Karpas-422 (cell line): ENCODE data around the gene AIMP1. TPM values are rescaled to one million over a fixed set of nuclear protein-coding genes. Genes with fewer than 3 reads are reported as not detected.
"Not testable (repeated sequence)": the region's sequence is repeated elsewhere in the genome, so short reads cannot be mapped to it uniquely, and the experiment has no call there.

Source experiments
- DNase-seq: peaks from one replicate; pipeline ENCODE4 v3.0.0-alpha.2; 2015
- H2AFZ ChIP-seq: fragments of 200-600 bp; sonication (generic); 2 replicates; pipeline ENCODE4 v1.6.1; 2014; ENCODE audit warnings: antibody characterized with exemption, low read length, mixed read lengths
- H3K27ac ChIP-seq: fragments of 200-600 bp; sonication (generic); 2 replicates; pipeline ENCODE4 v1.5.1; 2014; ENCODE audit warnings: mild to moderate bottlenecking, low read length, moderate library complexity
- H3K27me3 ChIP-seq: fragments of 200-600 bp; sonication (generic); 2 replicates; pipeline ENCODE4 v1.6.1; 2014; ENCODE audit warnings: low read length, mixed read lengths
- H3K36me3 ChIP-seq: fragments of 200-600 bp; sonication (generic); 2 replicates; pipeline ENCODE4 v1.6.1; 2014; ENCODE audit warnings: low read length, mixed read lengths; ENCODE audit not compliant: insufficient read depth
- H3K4me1 ChIP-seq: fragments of 200-600 bp; sonication (generic); 2 replicates; pipeline ENCODE4 v1.6.1; 2014; ENCODE audit warnings: mild to moderate bottlenecking, low read length, mixed read lengths
- H3K4me2 ChIP-seq: fragments of 200-600 bp; sonication (generic); 2 replicates; pipeline ENCODE4 v1.6.1; 2014; ENCODE audit warnings: low read length, low read depth, mild to moderate bottlenecking; ENCODE audit not compliant: poor library complexity, severe bottlenecking
- H3K4me3 ChIP-seq: fragments of 200-600 bp; sonication (generic); 2 replicates; pipeline ENCODE4 v1.5.1; 2014; ENCODE audit warnings: mild to moderate bottlenecking, antibody characterized with exemption, low read length, mixed read lengths
- H3K79me2 ChIP-seq: fragments of 200-600 bp; sonication (generic); 2 replicates; pipeline ENCODE4 v1.6.1; 2014; ENCODE audit warnings: mild to moderate bottlenecking, low read length, mixed read lengths
- H3K9ac ChIP-seq: fragments of 200-600 bp; sonication (generic); 2 replicates; pipeline ENCODE4 v1.6.0; 2014; ENCODE audit warnings: low read length
- H3K9me2 ChIP-seq: fragments of 200-600 bp; sonication (generic), shearing (Covaris generic); replicated peaks from 2 replicates; pipeline ENCODE4 v1.6.0; 2014; ENCODE audit warnings: mild to moderate bottlenecking, low read length, moderate library complexity; ENCODE audit not compliant: insufficient read depth
- H3K9me3 ChIP-seq: fragments of 300-700, 200-600 bp; sonication (generic); 2 replicates; pipeline ENCODE4 v1.6.1; 2014; ENCODE audit warnings: low read length, mixed read lengths
- H4K20me1 ChIP-seq: fragments of 200-600 bp; sonication (generic); 2 replicates; pipeline ENCODE4 v1.6.1; 2014; ENCODE audit warnings: mild to moderate bottlenecking, antibody characterized with exemption, low read length, low read depth; ENCODE audit not compliant: insufficient read depth
- total RNA-seq: library from RNA; depleted of rRNA; stranded (reverse); fragments of >200 nt; shearing (Covaris generic); gene quantifications from 2 replicates; pipeline ENCODE4 v1.2.3, GENCODE V29; 2014; ENCODE audit warnings: low replicate concordance; rRNA removed

The AIMP1 gene
- total RNA-seq, 1 experiment from 2014 or later: 38.7 TPM

GRCh38 chr4:106373026-106373425, 56.7 kb downstream of the AIMP1 start:
- Histone ChIP-seq H3K4me3 (no peak overlapping the region), H3K9me3 (no peaks in the 10 kb centered on the region), H3K4me1 (peaks cover 3% of the 10 kb centered on the region; the same call in 1 of the 2 replicates), H3K27me3 (peaks cover 4% of the 10 kb centered on the region; the same call in 1 of the 2 replicates), H3K27ac (no peak overlapping the region), H3K79me2 (no peaks in the 10 kb centered on the region), H3K9ac (no peak overlapping the region), H2AFZ (no peak overlapping the region), H4K20me1 (no peaks in the 10 kb centered on the region), H3K36me3 (no peaks in the 10 kb centered on the region), H3K4me2 (no peak overlapping the region), H3K9me2 (no peaks in the 10 kb centered on the region)
- no peak for DNase-seq

GRCh38 chr4:106380179-106380578, 63.8 kb downstream of the AIMP1 start:
- H3K9me2 ChIP-seq: no peaks in the 10 kb centered on the region
- no peaks in the 10 kb centered on the region for H3K9me3 ChIP-seq
- no peaks in the 10 kb centered on the region for H3K4me1 ChIP-seq
- no peak overlapping the region for H3K9ac ChIP-seq
- H3K27ac ChIP-seq: no peak overlapping the region
- H3K79me2 ChIP-seq: no peaks in the 10 kb centered on the region
- H3K27me3 ChIP-seq: no peaks in the 10 kb centered on the region
- H3K4me3 ChIP-seq: no peak overlapping the region
- H3K36me3 ChIP-seq: no peaks in the 10 kb centered on the region
- no peak overlapping the region for H3K4me2 ChIP-seq
- no peak overlapping the region for H2AFZ ChIP-seq
- DNase-seq: no peak
- H4K20me1 ChIP-seq: no peaks in the 10 kb centered on the region

GRCh38 chr4:106384878-106385277, 68.5 kb downstream of the AIMP1 start:
- no peaks in the 10 kb centered on the region for H3K9me3 ChIP-seq
- no peak overlapping the region for H3K27ac ChIP-seq
- no peaks in the 10 kb centered on the region for H3K9me2 ChIP-seq
- H3K4me3 ChIP-seq: no peak overlapping the region
- no peaks in the 10 kb centered on the region for H3K79me2 ChIP-seq
- DNase-seq: no peak
- H3K27me3 ChIP-seq: no peaks in the 10 kb centered on the region
- H4K20me1 ChIP-seq: no peaks in the 10 kb centered on the region
- no peaks in the 10 kb centered on the region for H3K4me1 ChIP-seq
- H3K4me2 ChIP-seq: no peak overlapping the region
- H2AFZ ChIP-seq: no peak overlapping the region
- no peaks in the 10 kb centered on the region for H3K36me3 ChIP-seq
- H3K9ac ChIP-seq: no peak overlapping the region

GRCh38 chr4:106385853-106386393, 69.6 kb downstream of the AIMP1 start:
- no peaks in the 10 kb centered on the region for H3K9me3 ChIP-seq
- H3K4me2 ChIP-seq: no peak overlapping the region
- DNase-seq: no peak
- no peak overlapping the region for H3K9ac ChIP-seq
- H3K27me3 ChIP-seq: no peaks in the 10 kb centered on the region
- no peaks in the 10 kb centered on the region for H3K4me1 ChIP-seq
- H4K20me1 ChIP-seq: no peaks in the 10 kb centered on the region
- H3K4me3 ChIP-seq: no peak overlapping the region
- H3K9me2 ChIP-seq: no peaks in the 10 kb centered on the region
- H3K79me2 ChIP-seq: no peaks in the 10 kb centered on the region
- H3K36me3 ChIP-seq: no peaks in the 10 kb centered on the region
- H3K27ac ChIP-seq: no peak overlapping the region
- H2AFZ ChIP-seq: no peak overlapping the region

GRCh38 chr4:106395582-106395981, 79.2 kb downstream of the AIMP1 start:
- Histone ChIP-seq H4K20me1 (no peaks in the 10 kb centered on the region), H3K79me2 (no peaks in the 10 kb centered on the region), H3K9me2 (no peaks in the 10 kb centered on the region), H3K4me3 (no peak overlapping the region), H3K9me3 (peaks cover 12% of the 10 kb centered on the region), H3K27me3 (no peaks in the 10 kb centered on the region; the same call in 1 of the 2 replicates), H2AFZ (no peak overlapping the region), H3K27ac (no peak overlapping the region), H3K4me1 (no peaks in the 10 kb centered on the region), H3K4me2 (no peak overlapping the region), H3K9ac (no peak overlapping the region), H3K36me3 (no peaks in the 10 kb centered on the region)
- no peak for DNase-seq

GRCh38 chr4:106398898-106399297, 82.5 kb downstream of the AIMP1 start:
- not testable (repeated sequence) for H3K4me1 ChIP-seq, H3K27ac ChIP-seq, H3K4me2 ChIP-seq, H3K79me2 ChIP-seq, H3K9me2 ChIP-seq, DNase-seq, H4K20me1 ChIP-seq, H3K27me3 ChIP-seq, H2AFZ ChIP-seq, H3K4me3 ChIP-seq, H3K9ac ChIP-seq, H3K36me3 ChIP-seq
- peaks cover 12% of the 10 kb centered on the region for H3K9me3 ChIP-seq

Other genes starting within 250 kb of the AIMP1 start
- gene TBCK, start 341 bp upstream of the AIMP1 start, total RNA-seq: 46.8 and 86.1 TPM in 2 replicates
- gene GIMD1, start 52.2 kb downstream of the AIMP1 start, total RNA-seq: not detected in 2 replicates